H1 (cell line): ENCODE results near the gene UBE2H. TPM values are rescaled to one million over a fixed set of nuclear protein-coding genes. Genes with fewer than 3 reads are reported as not detected.

ENCODE experiments used
- CTCF ChIA-PET: fragments of 300-600 bp; sonication (Branson Sonifier 250); formaldehyde crosslinking; loops from one replicate; lab custom pipeline; 2021; ENCODE audit not compliant: partially characterized antibody; lab: Charles Lee
- POLR2A ChIA-PET: fragments of 300-600 bp; sonication (Branson Sonifier 250); formaldehyde crosslinking; loops from one replicate; lab custom pipeline; 2021; ENCODE audit warnings: inconsistent platforms; ENCODE audit not compliant: partially characterized antibody; lab: Charles Lee
- DNase-seq, 2 experiments: peaks; one replicate each; pipeline versions ENCODE4 v3.0.0 to v3.0.0-alpha.2; 2010 to 2022; ENCODE audit warnings: low spot score in 2 of 2, low read depth in 1 of 2, mixed read lengths in 1 of 2
- FAIRE-seq: peaks from 2 replicates; lab custom pipeline; 2011; peaks lifted over from hg19 to GRCh38; lab: Jason Lieb, UNC
- H2AFZ ChIP-seq: 2 replicates; pipeline ENCODE4 v1.8.1; 2012; ENCODE audit warnings: low read length, inconsistent platforms
- H2AK5ac ChIP-seq: 2 replicates; pipeline ENCODE4 v1.6.1; 2013; ENCODE audit warnings: low read depth, low read length
- H2BK120ac ChIP-seq: replicated peaks from 2 replicates; pipeline ENCODE3; 2013; ENCODE audit warnings: low read depth, low read length, inconsistent platforms
- H2BK12ac ChIP-seq: 2 replicates; pipeline ENCODE4 v1.6.1; 2013; ENCODE audit warnings: low read depth, low read length
- H2BK15ac ChIP-seq: 2 replicates; pipeline ENCODE4 v1.6.1; 2013; ENCODE audit warnings: low read length
- H2BK20ac ChIP-seq: 2 replicates; pipeline ENCODE4 v1.6.1; 2013; ENCODE audit warnings: low read length
- H2BK5ac ChIP-seq: 2 replicates; pipeline ENCODE4 v1.6.1; 2013; ENCODE audit warnings: low read depth, low read length
- H3K14ac ChIP-seq: 2 replicates; pipeline ENCODE4 v1.6.1; 2013; ENCODE audit warnings: inconsistent platforms; ENCODE audit not compliant: insufficient read length
- H3K18ac ChIP-seq: 2 replicates; pipeline ENCODE4 v1.6.1; 2013; ENCODE audit warnings: low read length; ENCODE audit errors: extremely low read depth
- H3K23ac ChIP-seq: 2 replicates; pipeline ENCODE4 v1.6.1; 2013; ENCODE audit warnings: inconsistent platforms; ENCODE audit not compliant: insufficient read length
- H3K23me2 ChIP-seq: 2 replicates; pipeline ENCODE4 v1.6.1; 2013; ENCODE audit warnings: low read depth, low read length
- H3K27ac ChIP-seq: 2 replicates; pipeline ENCODE4 v1.6.1; 2011; ENCODE audit warnings: low read depth, low read length, inconsistent platforms
- H3K27me3 ChIP-seq, 4 experiments: replicated peaks in 1 of 4; 1 replicate in 1 of 4; 2 replicates in 3 of 4; pipeline versions ENCODE4 v1.6.1 to v1.8.1; 2011 to 2013; ENCODE audit warnings: low read length in 3 of 4, mild to moderate bottlenecking in 3 of 4, inconsistent platforms in 2 of 4, mixed read lengths in 2 of 4, moderate library complexity in 1 of 4; ENCODE audit not compliant: control insufficient read depth in 3 of 4, insufficient read depth in 3 of 4; ENCODE audit errors: extremely low read depth in 1 of 4
- H3K36me3 ChIP-seq, 4 experiments: 2 replicates each; pipeline versions ENCODE4 v1.6.1 to v1.8.1; 2011 to 2013; ENCODE audit warnings: mild to moderate bottlenecking in 4 of 4, low read length in 3 of 4, moderate library complexity in 2 of 4, control low read depth in 1 of 4, inconsistent platforms in 1 of 4; ENCODE audit not compliant: insufficient read depth in 4 of 4, control insufficient read depth in 2 of 4
- H3K4ac ChIP-seq: replicated peaks from 2 replicates; pipeline ENCODE3; 2013; ENCODE audit warnings: low read length, low read depth, mixed read lengths, inconsistent platforms; ENCODE audit not compliant: insufficient read length
- H3K4me1 ChIP-seq, 4 experiments: replicated peaks in 1 of 4; 1 replicate in 1 of 4; 2 replicates in 3 of 4; pipeline versions ENCODE4 v1.6.1 to v1.8.1; 2011 to 2013; ENCODE audit warnings: low read length in 3 of 4, inconsistent platforms in 2 of 4, mixed read lengths in 1 of 4; ENCODE audit not compliant: insufficient read depth in 4 of 4, control insufficient read depth in 3 of 4
- H3K4me2 ChIP-seq, 2 experiments: 2 replicates each; pipeline versions ENCODE4 v1.6.1 to v1.8.1; 2011 to 2013; ENCODE audit warnings: low read depth in 2 of 2, low read length in 2 of 2, control low read depth in 1 of 2, inconsistent platforms in 1 of 2, mild to moderate bottlenecking in 1 of 2; ENCODE audit not compliant: insufficient read depth in 1 of 2
- H3K4me3 ChIP-seq, 4 experiments: fragments of 200-600, 300-600 bp in 1 of 4; sonication (generic), shearing (Covaris generic), sonication (Bioruptor Twin) in 1 of 4; 2 replicates each; pipeline versions ENCODE4 v1.5.1 to v1.8.1; 2011 to 2016; ENCODE audit warnings: low read length in 4 of 4, low read depth in 3 of 4, control low read depth in 2 of 4, inconsistent platforms in 2 of 4, mild to moderate bottlenecking in 2 of 4, mixed read lengths in 1 of 4, moderate library complexity in 1 of 4; ENCODE audit not compliant: insufficient read depth in 2 of 4; ENCODE audit errors: extremely low read depth in 1 of 4
- H3K56ac ChIP-seq: replicated peaks from 2 replicates; pipeline ENCODE3; 2013; ENCODE audit warnings: low read depth, mild to moderate bottlenecking, mixed read lengths, low read length, inconsistent platforms; ENCODE audit not compliant: insufficient read length
- H3K79me1 ChIP-seq: 2 replicates; pipeline ENCODE4 v1.6.1; 2013; ENCODE audit warnings: low read depth, low read length, control low read depth
- H3K79me2 ChIP-seq, 2 experiments: 2 replicates each; pipeline versions ENCODE4 v1.6.1 to v1.8.1; 2012 to 2013; ENCODE audit warnings: low read length in 2 of 2, mild to moderate bottlenecking in 2 of 2, inconsistent platforms in 1 of 2; ENCODE audit not compliant: insufficient read depth in 2 of 2, control insufficient read depth in 1 of 2
- H3K9ac ChIP-seq, 4 experiments: replicated peaks in 1 of 4; 1 replicate in 1 of 4; 2 replicates in 3 of 4; pipeline versions ENCODE4 v1.6.1 to v1.8.1; 2011 to 2013; ENCODE audit warnings: low read depth in 3 of 4, low read length in 3 of 4, control low read depth in 2 of 4, mild to moderate bottlenecking in 2 of 4, moderate library complexity in 2 of 4, inconsistent platforms in 1 of 4; ENCODE audit errors: extremely low read depth in 1 of 4
- H3K9me3 ChIP-seq, 2 experiments: 2 replicates each; pipeline versions ENCODE4 v1.6.1 to v1.8.1; 2012 to 2013; ENCODE audit warnings: mild to moderate bottlenecking in 2 of 2, moderate library complexity in 2 of 2, control low read depth in 1 of 2, inconsistent platforms in 1 of 2, low read depth in 1 of 2, low read length in 1 of 2, mixed read lengths in 1 of 2; ENCODE audit not compliant: insufficient read depth in 2 of 2
- H4K20me1 ChIP-seq, 2 experiments: replicated peaks in 1 of 2; 2 replicates each; pipeline versions ENCODE3 to v1.8.1; 2011 to 2013; ENCODE audit warnings: inconsistent platforms in 2 of 2, low read length in 2 of 2, mild to moderate bottlenecking in 1 of 2; ENCODE audit not compliant: insufficient read depth in 2 of 2, control insufficient read depth in 1 of 2
- H4K5ac ChIP-seq: 2 replicates; pipeline ENCODE4 v1.6.1; 2013; ENCODE audit warnings: low read length, low read depth, mixed read lengths, inconsistent platforms; ENCODE audit not compliant: insufficient read length
- H4K8ac ChIP-seq: 2 replicates; pipeline ENCODE4 v1.8.0; 2013; ENCODE audit warnings: mild to moderate bottlenecking, moderate library complexity, low read length, inconsistent platforms; ENCODE audit not compliant: insufficient read depth; ENCODE audit errors: extremely low read depth
- H4K91ac ChIP-seq: replicated peaks from 2 replicates; pipeline ENCODE3; 2013; ENCODE audit warnings: low read length, mixed read lengths, inconsistent platforms; ENCODE audit not compliant: insufficient read length
- NRF1 ChIP-seq: IDR thresholded peaks from 2 replicates; pipeline ENCODE4 v1.6.1; 2011; ENCODE audit warnings: mild to moderate bottlenecking, low read depth, low read length, improper control_type of control experiment
- POLR2AphosphoS5 ChIP-seq: IDR thresholded peaks from 2 replicates; pipeline ENCODE4 v1.6.1; 2011; ENCODE audit warnings: low read depth, low read length
- WGBS, 2 experiments: shearing (Covaris generic) in 1 of 2; methylation state at CpG; one replicate each; pipeline versions ENCODE4 v1.1.6 to v1.1.7; 2013 to 2015; ENCODE audit warnings: low lambda C conversion rate in 2 of 2, mixed read lengths in 2 of 2, inconsistent platforms in 1 of 2, low coverage in 1 of 2, missing lambda C conversion rate in 1 of 2; ENCODE audit not compliant: insufficient replicate concordance in 2 of 2, insufficient coverage in 1 of 2, insufficient read length in 1 of 2; ENCODE audit errors: extremely low coverage in 1 of 2, missing lambda C conversion rate in 1 of 2; 5-methylcytosine and 5-hydroxymethylcytosine counted together
- polyA plus RNA-seq, 7 experiments: library from polyadenylated mRNA; depleted of rRNA in 3 of 7; stranded (reverse) in 5 of 7; unstranded in 2 of 7; fragments of >200 nt in 5 of 7; fragments of 200-250 nt in 2 of 7; gene quantifications; 1 replicate in 5 of 7; 2 replicates in 1 of 7; 4 replicates in 1 of 7; pipeline versions ENCODE4 v1.2.1 to v1.2.3, GENCODE V29; 2011 to 2013; ENCODE audit warnings: missing spikeins in 2 of 7, mixed read lengths in 2 of 7
- total RNA-seq: library from RNA; stranded (reverse); fragmentation: NEBNext Ultra II Directional; extraction: Animal tissue kit (Norgen Biotek cat#: 25700); gene quantifications from 2 replicates; pipeline ENCODE4 v1.2.1, GENCODE V29; 2021

The UBE2H gene
- total and polyA plus RNA-seq, 2 of the 8 experiments (the other 6 are each of a cell fraction or from before 2014, with no cell fraction given) = 30.6 to 62.2 TPM

DNA sequence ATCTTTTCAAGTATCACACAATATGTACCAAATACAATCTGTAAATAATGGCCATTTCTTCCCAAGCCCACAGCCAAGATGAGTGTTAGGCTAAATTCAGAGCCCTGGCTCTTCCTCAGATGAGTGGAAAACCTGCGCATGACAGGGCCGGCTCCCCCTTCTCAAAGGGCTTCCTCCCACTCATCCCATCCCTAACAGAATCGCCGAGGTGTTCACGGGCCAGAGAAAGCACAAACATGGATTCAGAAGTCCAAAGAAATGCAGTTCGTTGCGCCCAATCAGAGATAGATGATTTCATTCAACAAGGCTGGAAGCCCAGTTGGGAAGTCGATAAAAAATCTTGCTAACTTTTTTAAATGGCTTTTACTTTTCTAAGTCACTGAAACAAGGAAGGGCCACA lies 121.8 kb downstream of the UBE2H start:
- Histone ChIP-seq H2BK12ac (no peak overlapping the region), H4K20me1 (no peaks in the 10 kb centered on the region), H3K9ac (no peak overlapping the region), H2BK20ac (no peak overlapping the region), H3K79me2 (no peaks in the 10 kb centered on the region), H3K4me1 (peaks cover 13 to 39% (median 19%) of the 10 kb centered on the region in 4 experiments), H2BK120ac (no peak overlapping the region), H4K5ac (no peak overlapping the region), H3K27me3 (no peaks in the 10 kb centered on the region), H3K4me3 (no peak overlapping the region), H4K8ac (no peak overlapping the region), H3K79me1 (no peaks in the 10 kb centered on the region; the same call in 1 of the 2 replicates), H2BK5ac (no peak overlapping the region), H3K18ac (no peak overlapping the region), H4K91ac (no peak overlapping the region), H3K23ac (no peak overlapping the region), H3K9me3 (no peaks in the 10 kb centered on the region), H2AK5ac (no peak overlapping the region; the same call in 1 of the 2 replicates), H3K27ac (no peak overlapping the region), H3K4ac (no peak overlapping the region), H3K36me3 (peaks cover 0 to 9% (median 0%) of the 10 kb centered on the region in 4 experiments; a peak in 3 of 8 replicates), H3K23me2 (no peaks in the 10 kb centered on the region), H3K56ac (no peak overlapping the region), H3K14ac (no peak overlapping the region), H2BK15ac (no peak overlapping the region), H3K4me2 (no peak overlapping the region), H2AFZ (no peak overlapping the region)
- ChIA-PET POLR2A (interaction anchor here (1.2 to 1.8 kb wide), 3 partner anchors 9 to 30 kb away, joined by 4 to 8 read pairs (median 5); no protein-coding TSS in a partner anchor), CTCF (interaction anchor here (1.1 to 8.8 kb wide), 24 partner anchors 7 to 272 kb away, joined by 3 to 141 read pairs (median 6); no protein-coding TSS in a partner anchor)
- no peak for FAIRE-seq
- TF ChIP-seq NRF1 (no peak), POLR2AphosphoS5 (0 out of 2 replicates have a peak, but pooled peaks have one; percentile 21)
- DNase-seq = no peak
- WGBS, 2 experiments = 87% methylated on average over 8 of the region's 8 CpGs; no CpG with 5 or more reads in 1 of the 2 experiments
